ENCODE results near the gene PRICKLE2.

DNA sequence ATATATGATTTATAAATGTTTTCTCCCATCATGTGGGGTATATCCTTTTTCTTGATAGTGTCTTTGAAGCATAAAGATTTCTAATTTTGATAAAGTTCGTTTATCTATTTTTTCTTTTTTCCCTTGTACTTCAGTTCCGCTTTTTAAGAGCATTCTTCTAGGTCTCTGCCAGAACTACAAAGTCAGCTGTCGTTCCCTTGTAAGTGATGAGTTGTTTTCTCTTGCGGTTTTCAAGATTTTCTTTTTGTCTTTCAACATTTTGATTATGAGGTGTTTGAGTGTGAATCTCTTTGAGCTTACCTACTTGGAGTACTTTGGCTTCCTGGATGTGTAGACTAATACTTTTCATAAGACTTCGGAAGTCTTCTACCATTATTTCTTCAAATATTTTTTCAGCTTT is 9.3 kb upstream of the PRICKLE2 start:
- TF ChIP-seq ZFP30 (CRISPR knock-in tag; IDR thresholded peaks at IDR 0.05) (no peak), ZFP3 (CRISPR knock-in tag; IDR thresholded peaks at IDR 0.05) (no peak), ARNTL (CRISPR knock-in tag; IDR thresholded peaks at IDR 0.05; ENCODE audit: borderline replicate concordance, low read depth) (no peak), ZNF70 (CRISPR knock-in tag; IDR thresholded peaks at IDR 0.05) (no peak), OSR1 (CRISPR knock-in tag; IDR thresholded peaks at IDR 0.05) (no peak), RARB (CRISPR knock-in tag; IDR thresholded peaks at IDR 0.05) (no peak)
- TF ChIP-seq, protein P1, sequence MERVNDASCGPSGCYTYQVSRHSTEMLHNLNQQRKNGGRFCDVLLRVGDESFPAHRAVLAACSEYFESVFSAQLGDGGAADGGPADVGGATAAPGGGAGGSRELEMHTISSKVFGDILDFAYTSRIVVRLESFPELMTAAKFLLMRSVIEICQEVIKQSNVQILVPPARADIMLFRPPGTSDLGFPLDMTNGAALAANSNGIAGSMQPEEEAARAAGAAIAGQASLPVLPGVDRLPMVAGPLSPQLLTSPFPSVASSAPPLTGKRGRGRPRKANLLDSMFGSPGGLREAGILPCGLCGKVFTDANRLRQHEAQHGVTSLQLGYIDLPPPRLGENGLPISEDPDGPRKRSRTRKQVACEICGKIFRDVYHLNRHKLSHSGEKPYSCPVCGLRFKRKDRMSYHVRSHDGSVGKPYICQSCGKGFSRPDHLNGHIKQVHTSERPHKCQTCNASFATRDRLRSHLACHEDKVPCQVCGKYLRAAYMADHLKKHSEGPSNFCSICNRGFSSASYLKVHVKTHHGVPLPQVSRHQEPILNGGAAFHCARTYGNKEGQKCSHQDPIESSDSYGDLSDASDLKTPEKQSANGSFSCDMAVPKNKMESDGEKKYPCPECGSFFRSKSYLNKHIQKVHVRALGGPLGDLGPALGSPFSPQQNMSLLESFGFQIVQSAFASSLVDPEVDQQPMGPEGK (CRISPR knock-in tag; IDR thresholded peaks at IDR 0.05; ENCODE audit: borderline replicate concordance) = no peak

Data from SK-N-SH treated with all-trans-retinoic acid at 6 μM for 48 hours (cell line).